Activated T-helper 9 cell treated with anti-CD3 and anti-CD28 coated beads, Interleukin-2, amount 50 U/mL, for 16 hours (primary cell): ENCODE data around the gene ANKRD39.
"Not testable (repeated sequence)": the region's sequence is repeated elsewhere in the genome, so short reads cannot be mapped to it uniquely, and the experiment has no call there.

Experiments used
- DNase-seq: peaks from one replicate; pipeline ENCODE4 v3.0.0-alpha.2; 2020; ENCODE audit warnings: low read depth

ANKRD39 gene

DNA sequence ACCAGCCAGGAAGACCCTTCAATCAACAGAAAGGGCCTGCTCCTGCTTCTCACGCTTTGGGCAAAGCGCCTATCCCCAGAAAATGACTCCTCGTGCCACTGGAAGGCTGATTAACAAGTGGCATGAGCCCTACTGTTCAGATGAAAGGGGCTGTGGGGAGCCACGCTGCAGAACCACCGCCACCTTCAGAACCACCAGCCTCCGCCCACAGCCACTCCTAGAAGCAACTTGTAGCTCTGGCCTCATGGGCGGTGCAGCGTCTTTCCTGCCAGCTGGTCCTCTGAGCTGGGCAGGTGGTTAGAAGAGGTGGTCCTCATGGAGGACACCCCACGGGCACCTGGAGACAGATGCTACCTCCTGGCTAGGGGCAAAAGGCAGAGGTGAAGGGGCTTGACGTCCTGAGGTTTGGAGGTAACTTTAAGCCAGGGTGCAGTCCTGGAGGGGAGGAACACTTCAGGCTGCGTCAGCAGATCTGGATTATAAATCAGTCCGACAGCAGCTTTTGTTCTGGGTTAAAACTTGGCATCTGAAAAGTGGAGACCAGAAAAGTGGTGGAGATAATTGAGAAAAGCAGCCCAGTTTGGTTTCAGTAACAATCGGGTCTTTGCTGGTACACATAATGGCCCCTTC lies 12.9 kb upstream of the ANKRD39 start:
- peak; percentile 52 for DNase-seq

DNA sequence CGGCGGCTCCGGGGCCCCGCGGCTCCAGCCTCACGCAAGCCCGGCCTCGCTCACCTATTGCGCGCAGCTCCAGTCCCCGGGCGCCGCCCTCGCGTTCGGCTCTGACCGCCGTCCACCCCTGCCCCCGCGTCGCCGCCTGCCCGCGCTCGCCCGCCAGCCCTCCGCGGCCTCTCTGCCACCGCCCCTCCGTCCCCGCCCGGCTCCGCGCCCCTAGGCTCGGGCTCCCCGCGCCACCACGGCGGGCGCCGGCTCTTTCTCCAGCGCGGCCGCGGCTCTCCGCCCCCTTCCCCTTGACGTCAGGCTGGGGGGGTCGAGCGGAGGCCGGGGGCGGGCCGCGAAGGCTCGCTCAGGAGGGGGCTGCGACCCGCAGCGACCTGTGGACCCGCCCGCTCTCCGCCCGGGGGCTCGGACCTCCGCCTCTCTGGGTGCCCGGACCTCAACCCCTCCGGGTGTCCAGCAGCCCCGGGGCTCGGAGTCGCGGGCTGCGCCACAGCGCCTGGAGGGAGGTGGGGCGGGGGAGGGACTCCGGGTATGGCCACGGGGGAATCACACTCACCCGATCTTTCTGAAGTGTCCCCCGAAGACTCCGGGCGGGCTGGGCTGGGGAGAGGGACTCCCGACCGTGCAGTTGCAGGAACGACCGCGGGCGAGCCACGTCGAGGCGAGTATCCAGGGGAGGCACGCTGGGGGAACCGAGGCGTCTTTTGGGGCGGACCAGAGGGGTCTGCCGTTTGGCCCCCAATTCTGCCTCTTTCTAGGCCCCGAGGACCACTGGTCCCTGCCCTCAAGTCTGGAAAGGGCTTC lies 12.2 kb upstream of the ANKRD39 start, which contains the start of gene SEMA4C:
SEMA4C (minus strand) TSS at position 259 of the 804 bp plus-strand sequence. CDS start 2,194 bp downstream, outside the sequence.
- peak; percentile 47 for DNase-seq

DNA sequence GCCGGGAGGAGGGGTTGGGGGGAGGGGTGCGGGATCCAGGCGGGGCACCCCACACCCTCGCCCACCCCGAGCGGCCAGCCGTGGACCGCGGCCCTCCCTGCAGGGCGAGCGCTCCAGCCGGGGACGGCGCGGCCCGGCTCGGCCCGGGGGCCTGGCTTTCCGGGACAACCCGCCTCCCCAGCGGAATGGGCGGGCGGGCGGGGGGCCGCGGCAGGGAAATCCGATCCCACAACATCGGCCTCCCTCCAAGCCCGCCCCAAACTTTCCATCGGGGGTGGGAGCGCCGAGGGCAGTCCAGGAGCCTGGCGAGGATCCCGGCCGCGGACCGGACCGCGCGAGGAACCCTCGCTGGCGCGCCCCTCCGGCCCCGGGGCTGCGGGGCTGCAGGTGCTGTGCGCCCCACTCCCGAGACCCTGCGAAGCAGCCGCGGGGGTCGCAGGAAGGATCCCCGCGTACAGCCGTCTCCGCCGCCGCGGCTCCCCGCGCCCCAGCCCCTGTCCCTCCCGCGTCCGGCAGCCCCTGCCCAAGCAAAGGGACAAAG lies 11.5 kb upstream of the ANKRD39 start:
- DNase-seq: no peak

DNA sequence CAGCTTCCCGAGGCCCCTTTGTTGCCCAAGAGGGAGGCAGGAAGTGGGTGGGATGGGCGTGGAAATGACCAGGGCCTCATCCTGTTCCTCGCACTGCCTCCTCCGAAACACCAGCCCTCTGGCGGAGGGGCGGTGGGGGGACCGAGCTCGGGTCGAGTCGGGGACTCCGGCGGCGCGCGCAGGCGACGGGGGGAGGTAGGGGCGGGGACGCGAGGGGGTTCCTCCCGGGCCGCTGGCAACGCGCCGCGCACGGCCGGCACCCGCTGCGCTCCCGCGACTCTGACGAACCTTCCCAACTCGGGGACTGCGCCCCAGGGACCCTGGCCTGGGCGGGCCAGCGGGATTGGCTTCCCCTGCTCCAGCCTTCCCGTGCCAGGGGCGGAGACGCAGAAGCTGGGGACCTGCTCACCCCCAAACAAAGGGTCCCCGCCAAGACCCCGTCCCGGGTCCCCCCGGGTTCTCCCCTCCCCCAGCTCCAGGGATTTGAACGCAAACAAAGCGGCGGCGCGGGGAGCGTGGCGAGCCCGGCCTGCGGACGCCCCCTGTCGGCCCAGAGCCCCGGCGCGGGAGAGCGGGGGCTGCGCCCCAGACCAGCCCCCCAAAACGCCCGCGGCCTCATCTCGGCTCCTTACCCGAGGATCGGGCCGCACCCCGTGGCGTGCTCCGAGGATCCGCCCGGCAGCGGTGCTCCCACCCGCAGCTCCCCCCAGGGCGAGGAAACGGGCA lies 10.9 kb upstream of the ANKRD39 start:
- no peak for DNase-seq

DNA sequence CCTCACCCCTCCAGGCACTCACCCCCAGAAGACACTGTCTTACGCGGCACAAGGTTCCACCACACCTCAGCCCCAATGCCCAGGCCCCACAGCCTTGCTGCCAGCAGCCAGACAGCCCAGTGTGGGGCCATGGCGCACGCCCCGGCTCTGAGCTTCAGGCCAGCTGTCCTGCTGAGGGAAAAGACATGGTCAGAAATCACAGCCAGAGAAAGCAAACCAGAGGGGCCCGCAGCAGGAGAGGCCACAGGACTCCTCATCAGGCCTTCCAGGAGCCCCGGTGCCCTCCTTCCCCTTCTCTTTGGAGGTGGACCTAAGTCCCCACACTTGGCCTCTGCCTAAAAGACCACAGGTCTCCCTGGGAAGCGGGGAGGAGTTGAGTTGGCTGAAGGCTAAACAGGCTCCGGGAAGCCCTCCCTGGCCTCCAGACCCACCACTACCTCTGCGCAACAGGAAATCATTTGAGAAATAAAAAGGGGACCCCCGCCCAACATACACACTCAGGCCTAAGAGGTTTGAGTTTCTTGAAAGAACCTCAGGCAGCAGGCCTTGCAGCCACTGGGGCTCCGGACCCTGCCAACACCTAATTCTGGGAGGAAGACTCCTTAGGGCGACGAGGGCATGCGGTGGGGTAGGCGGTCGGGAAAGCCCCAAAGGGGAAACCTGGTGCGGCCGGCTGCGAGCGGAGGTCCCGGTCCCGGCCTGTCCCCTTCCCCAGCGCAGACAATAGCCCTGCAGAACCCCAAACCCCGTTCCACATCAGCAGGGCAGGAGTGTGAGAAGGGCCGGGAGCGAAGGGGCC lies 10.1 kb upstream of the ANKRD39 start:
- no peak for DNase-seq

DNA sequence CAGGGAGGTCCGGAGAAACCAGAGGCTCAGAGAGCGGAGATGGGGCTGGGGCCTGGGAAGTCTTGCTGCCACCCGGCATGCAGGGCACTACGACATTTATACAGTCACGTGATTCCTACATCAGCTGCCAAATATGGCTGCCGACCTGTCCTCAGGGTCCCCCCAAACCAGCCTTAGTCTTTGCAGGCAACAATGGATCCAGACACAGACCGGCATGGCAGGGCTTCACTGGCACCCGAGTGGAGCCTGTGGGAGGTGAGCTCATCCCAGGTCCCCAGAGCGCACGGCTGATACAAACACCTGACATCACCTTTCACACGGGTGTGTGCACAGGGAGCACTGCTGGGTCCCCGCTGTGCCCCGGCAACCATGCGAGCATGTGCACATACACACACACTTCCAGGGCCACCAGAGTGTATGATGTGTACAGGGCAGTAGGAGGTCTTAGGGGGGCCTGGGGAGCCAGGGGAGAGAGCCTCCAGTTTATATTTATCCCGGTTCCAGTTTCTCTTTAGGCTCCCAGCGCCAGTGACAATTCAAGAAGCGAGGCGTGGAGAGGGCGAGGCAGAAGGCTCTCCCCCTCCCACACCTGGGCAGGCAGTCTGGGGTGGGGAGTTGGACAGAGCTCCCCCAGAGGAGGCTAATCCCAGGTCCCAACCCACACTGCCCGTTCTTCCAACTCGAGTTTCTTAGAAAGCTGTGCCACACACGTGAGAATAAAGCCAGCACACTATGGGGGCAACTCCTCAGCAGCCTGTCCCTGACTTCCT lies 9.4 kb upstream of the ANKRD39 start:
- DNase-seq: no peak

DNA sequence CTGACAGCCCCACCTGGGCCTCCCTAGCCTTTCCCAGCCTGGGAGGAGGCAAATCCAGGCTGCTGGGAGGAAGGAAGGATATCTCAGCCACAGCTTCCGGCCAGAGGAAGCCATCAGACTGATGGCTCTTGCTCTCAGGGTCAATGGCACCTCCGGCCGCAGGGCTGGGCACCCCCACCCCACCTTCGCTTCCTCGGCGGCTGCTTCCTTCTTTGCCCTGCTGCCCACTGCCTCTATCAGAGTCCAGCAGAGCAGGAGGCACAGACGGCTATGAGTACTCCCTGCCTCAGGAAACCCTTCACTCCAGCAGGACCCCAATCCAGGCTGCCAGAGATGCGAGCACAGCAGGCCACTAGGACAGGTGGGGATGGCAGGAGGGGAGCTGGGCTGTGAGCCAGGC lies 8.8 kb upstream of the ANKRD39 start:
- DNase-seq: no peak

DNA sequence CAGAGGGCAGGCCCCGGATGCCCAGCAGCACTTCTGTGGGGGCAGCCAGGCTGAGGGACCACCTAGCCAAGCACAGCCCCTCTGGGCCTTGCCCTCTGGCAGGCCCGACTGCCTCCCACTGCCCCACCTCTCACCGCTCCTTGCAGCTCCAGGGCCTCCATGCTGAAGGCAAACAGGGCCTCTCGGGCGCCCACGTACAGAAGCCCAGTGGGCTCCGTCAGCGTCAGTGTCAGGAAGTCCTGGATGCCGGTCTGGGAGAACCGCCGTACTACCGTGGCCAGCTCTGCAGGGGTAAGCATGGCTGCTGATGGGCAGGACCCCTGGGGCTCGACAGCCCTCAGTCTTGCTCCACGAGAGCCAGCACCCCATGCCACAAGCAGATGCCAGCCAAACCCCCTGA lies 8.3 kb upstream of the ANKRD39 start:
- no peak for DNase-seq

DNA sequence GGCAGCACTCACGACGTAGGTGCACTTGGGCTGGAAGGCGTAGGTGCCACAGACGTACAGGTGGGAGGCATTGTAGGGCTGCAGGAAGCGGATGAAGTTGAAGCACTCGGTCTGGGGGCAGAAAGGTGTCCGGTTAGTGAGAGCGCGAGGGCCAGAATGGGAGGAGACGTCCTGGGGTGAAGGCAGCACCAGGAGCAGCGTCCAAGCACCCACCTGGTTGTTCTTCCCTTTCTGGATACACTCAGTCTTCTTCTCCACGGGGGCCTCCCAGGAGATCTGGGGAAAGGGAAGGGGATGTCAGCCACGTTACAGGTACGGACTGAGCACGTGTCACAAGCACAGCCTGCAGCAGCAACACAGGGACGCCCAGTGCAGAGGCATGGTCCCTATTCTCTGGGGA lies 7.8 kb upstream of the ANKRD39 start:
- no peak for DNase-seq

DNA sequence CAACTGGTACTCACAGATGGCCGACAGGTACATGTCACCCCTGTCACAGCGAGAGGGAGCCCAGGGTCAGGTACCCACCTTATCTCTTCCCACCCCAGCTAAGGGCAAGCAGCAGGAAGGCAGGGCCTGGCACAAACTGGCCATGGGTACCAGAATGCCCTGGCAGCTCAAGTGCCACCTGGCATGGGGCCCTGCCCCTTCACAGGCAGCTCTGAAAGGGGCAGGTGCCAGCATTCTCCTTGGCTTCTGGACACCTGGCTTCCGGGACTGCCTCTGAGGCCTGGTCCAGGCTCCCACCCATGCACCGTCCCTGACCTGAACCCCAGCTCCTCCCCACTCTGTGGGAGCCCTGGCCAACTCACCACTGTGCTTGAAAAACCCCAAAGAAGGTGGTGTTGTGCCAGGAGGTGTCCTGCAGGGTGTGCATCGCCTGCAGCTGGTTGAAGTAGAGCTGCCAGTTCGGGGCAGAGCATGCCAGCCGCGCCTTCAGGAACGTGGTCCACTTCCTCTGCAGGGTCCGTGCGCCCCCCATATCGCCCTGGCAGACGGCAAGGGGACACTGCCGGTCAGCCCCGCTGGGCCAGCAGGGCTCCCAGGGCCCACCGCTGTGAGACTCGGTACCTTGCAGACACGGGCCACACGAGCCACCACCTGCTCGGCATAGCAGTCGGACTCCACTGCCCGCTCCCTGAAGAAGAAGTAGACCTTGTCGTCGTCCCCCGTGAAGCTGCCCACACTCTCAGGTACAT lies 6.7 kb upstream of the ANKRD39 start:
- DNase-seq: no peak

DNA sequence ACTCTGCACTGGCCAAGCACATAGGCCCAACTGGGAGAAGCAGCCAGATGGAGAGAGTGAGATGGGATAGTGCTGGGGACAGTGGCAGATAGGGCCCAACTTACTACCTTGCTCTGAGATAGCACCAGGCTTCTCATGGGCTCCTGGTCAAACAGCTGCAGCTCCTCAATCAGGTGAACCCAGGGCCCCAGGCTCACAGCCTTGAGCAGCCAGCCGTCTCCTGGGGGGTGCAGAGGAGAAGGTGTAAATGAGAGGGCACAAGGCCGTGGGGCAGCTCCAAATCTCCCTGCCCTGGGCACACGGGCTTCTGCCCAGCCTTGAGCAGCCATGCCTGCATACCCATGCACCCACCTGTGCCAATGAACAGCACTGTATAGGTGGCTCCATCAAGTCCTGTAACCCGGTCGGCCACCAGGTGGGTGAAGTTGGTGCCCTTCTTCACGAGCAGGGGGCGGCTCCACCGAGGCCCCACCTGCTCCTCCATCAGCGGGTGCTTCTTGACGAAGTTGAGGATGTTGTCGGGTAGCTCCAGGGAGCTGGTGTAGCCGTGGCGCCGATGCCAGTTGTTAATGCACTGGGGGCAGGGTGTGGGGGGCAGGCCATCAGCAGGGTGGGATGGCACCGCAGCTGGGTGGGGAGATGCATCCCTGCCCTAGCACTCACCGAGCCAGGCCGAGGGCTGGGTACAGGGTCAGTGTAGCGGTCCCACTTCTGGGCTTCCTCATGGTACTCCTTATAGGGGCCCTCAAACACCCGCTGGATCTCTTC lies 5.9 kb upstream of the ANKRD39 start:
- no peak for DNase-seq

DNA sequence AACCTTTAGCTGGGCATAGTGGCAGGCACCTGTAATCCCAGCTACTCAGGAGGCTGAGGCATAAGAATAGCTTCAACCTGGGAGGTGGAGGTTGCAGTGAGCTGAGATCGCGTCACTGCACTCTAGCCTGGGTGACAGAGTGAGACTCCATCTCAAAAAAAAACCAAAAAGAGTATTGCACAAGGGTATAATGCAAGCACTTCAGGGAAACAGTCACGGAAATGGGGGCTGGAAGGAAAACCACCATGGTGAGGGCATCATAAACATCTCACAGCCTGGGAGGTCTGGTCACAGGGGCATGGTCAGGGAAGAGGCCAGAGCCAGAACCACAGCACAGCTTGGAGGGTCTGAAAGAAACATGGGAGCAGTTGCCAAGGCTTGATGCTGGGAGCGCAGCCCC lies 5.2 kb upstream of the ANKRD39 start:
- not testable (repeated sequence) for DNase-seq

DNA sequence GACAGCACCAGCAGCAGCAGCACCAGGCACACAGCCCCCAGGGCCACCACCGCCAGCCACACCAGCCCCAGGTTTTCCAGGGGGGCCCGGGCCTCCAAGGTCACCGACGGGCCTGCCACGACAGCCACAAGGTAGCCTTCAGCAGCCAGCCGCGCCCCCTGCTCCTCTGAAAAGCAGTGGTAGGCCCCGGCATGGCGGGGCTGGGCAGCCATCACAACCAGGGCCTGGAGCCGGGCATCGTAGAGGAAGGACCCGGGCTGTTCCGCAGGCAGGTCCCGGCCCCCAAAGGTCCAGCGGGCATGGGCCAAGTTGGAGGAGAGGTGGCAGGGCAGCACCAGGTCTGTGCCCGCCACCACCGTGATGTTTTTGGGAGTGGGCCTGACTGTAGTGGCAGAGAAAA lies 3.3 kb upstream of the ANKRD39 start:
- no peak for DNase-seq

DNA sequence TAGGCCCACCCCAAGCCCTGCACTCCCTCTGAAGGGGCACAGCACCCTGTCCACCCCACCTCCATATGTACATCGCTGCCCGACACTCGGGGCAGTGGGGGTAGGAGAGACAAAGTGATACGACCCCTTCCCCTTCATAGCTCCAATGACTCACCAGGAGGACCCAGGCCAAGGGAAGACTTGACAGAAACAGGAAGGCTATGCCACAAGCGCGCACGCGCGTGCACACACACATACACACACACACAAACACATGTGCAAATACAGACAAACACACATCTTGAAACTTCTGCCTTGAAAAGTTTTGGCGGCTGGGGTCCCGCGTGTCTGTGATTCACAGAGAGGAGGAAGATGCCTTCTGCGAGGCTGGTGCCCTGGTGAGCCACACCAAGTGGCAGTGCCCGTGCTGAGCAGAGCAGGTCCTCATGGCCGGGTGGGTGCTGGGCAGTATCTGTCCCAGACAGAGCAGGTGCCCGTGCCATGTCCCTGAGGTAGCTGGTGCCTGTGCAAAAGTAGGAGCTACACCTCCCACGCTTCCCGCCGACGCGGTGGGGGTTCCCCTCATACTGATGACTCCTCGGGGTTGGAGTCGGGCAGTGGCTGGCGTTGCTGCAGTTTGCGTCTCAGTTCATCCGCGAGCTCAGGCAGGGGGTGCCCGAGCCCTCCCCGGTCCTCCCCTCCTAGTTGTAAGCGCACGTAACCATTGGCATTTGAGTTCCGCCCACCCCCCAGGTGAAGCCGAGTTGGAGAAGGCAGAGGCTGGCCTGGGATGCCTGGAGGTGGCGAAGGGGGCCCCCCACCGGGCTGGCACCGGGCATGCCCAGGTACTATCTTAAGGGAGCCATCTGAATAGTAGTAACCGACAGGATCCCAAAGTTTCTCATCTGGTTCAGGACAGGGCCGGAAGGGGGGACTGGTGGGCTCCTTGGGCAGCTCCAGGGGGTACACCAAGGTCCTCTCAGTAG lies 2.5 kb upstream of the ANKRD39 start:
- DNase-seq: peak; percentile 38

DNA sequence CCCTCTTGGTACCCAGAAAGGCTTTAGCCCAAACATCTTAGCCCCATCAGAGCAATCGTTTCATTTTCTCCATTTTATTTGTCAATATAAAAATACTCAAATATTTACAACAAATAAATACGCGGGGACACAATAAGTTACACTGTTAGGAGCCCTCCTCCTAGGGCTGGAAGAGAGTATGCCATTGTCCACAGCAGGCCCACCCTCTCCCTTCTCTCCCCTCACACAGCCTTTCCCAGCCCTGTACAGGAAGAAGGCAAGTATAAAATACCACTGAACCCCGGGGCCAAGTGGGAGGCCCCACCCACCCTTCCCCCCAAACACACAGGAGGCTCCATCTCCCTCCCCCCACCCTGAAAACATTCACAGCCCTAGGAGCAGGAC lies 1.9 kb upstream of the ANKRD39 start:
- no peak for DNase-seq

DNA sequence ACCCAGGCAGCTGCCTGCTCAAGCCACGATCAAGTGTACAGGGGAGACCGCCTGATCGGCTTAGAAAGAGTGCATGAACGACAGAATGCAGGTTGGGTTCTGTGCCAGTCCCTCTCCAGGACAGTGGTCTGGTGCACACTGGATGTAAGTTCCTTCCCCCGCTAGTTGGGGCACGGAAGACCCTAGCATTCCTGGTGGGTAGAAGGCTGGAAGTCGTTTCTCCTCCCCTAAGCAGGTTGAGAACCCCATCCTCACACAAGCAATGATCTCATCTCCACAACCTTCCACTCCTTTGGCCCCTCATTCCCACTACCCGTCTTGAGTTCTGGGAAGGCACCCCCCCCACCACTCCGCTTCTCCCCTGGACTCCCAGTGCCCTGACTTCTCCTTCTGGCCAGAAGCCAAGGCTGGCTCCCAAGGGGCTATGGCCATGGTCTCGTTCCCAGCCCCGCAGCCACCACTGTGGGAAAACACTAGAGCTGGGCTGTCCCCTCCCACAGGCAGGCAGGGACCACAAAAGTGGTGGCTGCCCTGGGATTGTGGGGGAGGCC lies 1.4 kb upstream of the ANKRD39 start:
- no peak for DNase-seq

DNA sequence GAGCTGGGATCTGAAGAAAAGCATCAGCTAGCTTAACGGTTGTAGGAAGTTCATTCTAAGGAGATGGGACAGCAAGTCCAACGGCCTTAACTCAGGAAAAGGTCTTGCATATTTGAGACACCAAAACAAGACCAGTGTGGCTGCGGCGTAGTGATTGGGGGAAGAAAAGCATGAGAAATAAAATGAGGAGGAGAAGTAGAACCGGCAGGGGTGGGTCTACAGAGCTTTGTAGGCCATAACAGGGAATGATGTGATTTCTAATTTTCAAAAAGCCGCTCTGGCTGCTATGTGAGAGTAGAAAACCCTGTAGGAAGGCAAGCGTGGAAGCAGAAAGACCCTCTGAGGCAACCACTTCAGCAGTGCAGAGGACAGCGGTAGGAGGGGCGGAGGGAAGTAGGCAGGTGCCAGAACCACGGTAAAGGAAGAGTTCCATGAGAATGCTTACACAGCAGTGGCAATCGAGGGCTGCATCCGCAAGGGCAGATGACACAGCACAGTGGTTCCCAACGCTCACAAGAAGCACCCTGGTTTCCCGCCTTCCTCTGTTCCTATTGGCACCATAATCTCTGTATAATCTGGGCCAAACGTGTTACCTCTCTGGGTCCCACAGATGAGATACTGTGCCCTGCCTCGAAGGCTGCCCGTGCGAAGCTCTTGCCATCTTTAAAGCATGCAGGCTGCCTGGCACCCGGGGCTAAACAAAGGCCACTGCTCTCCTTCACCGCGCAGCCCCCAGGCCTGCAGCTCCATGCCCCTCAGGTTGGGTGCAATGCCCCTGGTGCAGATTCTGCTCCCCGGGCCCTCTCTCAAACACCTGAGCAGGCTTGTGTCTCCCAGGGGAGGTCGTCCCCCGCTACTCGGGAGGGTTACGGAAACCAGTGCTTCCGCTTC lies 795 bp downstream of the ANKRD39 start:
- no peak for DNase-seq
